ENCODE data around the gene DSCAM. TPM values are rescaled to one million over a fixed set of nuclear protein-coding genes. Genes with fewer than 3 reads are reported as not detected.

Gene DSCAM
- total and polyA plus RNA-seq, 2 experiments from 2014 or later, result 0.23 to 0.42 TPM

DNA sequence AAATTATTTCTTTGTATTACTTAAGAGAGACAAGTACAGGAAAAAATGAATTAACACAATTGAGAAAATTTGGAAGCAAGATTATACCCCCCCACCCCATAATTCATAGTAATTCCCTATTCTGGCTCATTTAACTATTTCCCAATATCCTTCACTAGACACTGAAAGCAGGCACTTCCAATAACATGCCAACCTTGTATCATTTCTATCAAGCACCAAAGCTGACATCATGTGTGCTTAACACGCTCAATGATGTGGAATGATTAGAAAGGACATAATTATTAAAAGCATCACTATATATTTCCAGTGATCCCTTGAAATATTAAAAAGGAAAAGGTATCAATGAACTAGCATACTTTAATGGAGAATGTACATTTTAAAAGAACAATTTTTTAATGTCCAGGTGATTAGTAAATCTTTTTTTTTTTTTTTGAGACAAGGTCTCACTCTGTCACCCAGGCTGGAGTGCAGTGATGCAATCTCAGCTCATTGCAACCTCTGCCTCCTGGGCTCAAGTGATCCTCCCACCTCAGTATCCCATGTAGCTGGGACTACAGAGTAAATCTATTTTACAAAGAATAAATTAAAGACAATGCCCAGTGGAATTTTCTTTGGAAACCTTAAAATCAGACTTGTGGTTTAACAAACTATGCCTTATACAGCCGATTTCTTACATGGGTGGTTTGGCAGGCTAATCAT lies 443.9 kb downstream of the DSCAM start:
- no peaks in the 10 kb centered on the region for H3K27me3 ChIP-seq
- no peaks in the 10 kb centered on the region for H3K4me1 ChIP-seq (ENCODE audit: low read depth)
- TF ChIP-seq, protein P1, sequence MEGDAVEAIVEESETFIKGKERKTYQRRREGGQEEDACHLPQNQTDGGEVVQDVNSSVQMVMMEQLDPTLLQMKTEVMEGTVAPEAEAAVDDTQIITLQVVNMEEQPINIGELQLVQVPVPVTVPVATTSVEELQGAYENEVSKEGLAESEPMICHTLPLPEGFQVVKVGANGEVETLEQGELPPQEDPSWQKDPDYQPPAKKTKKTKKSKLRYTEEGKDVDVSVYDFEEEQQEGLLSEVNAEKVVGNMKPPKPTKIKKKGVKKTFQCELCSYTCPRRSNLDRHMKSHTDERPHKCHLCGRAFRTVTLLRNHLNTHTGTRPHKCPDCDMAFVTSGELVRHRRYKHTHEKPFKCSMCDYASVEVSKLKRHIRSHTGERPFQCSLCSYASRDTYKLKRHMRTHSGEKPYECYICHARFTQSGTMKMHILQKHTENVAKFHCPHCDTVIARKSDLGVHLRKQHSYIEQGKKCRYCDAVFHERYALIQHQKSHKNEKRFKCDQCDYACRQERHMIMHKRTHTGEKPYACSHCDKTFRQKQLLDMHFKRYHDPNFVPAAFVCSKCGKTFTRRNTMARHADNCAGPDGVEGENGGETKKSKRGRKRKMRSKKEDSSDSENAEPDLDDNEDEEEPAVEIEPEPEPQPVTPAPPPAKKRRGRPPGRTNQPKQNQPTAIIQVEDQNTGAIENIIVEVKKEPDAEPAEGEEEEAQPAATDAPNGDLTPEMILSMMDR (IDR thresholded peaks at IDR 0.05; ENCODE audit: low read depth, low read length), result no peak
- no peaks in the 10 kb centered on the region for H3K9me3 ChIP-seq (ENCODE audit: low read depth)
- no peak for DNase-seq (ENCODE audit: low read depth in 1 of 2, low spot score in 1 of 2)
- H3K4me3 ChIP-seq, result no peak overlapping the region
- H3K27ac ChIP-seq, result no peak overlapping the region
- H3K36me3 ChIP-seq, result no peaks in the 10 kb centered on the region

DNA sequence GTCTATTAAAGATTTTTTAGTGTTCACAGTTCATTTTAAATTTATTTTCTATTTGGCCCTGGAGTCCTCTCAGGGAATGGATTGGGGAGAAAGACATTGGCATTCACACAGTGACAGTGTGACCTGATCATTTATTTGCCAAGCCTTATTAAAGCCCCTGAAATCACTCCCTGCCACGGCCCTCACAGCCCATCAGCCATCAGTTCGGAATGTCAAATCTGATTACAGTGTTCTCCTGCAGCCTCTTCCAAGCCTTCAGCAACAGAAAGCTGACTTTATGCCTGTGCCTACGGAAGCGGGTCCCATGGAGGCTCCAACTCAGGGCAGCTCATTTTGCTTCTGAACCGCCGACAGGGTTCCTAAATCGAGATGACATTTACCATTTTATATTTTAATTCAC lies 451.2 kb downstream of the DSCAM start:
- Histone ChIP-seq H3K36me3 (no peaks in the 10 kb centered on the region), H3K27me3 (no peaks in the 10 kb centered on the region), H3K4me3 (no peak overlapping the region), H3K4me1 (ENCODE audit: low read depth) (no peaks in the 10 kb centered on the region), H3K27ac (no peak overlapping the region), H3K9me3 (ENCODE audit: low read depth) (no peaks in the 10 kb centered on the region)
- no peak for DNase-seq (ENCODE audit: low read depth in 1 of 2, low spot score in 1 of 2)
- TF ChIP-seq, protein P1 (IDR thresholded peaks at IDR 0.05; ENCODE audit: low read depth, low read length), result no peak

DNA sequence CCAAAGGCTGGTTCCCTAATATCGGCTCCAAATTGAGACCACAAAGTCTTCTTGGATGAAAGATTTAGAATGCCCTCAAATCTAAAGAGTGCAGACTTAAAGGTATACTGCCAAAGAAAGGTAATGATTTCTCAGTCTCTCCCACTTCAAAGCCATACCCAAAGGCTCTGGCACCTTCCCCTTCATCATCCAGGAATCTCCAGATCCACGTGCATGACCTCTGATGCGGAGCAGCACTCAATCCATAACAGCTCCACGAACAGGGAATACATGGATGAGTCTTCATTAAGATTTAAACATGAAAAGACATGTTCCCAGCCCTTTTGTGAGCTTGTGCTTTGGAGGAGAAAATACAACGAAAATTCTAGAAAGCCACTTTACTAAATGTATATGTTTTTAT lies 453.9 kb downstream of the DSCAM start:
- DNase-seq (ENCODE audit: low read depth in 1 of 2, low spot score in 1 of 2), result no peak
- H3K36me3 ChIP-seq, result no peaks in the 10 kb centered on the region
- TF ChIP-seq, protein P1 (IDR thresholded peaks at IDR 0.05; ENCODE audit: low read depth, low read length), result no peak
- no peaks in the 10 kb centered on the region for H3K27me3 ChIP-seq
- no peaks in the 10 kb centered on the region for H3K4me1 ChIP-seq (ENCODE audit: low read depth)
- no peaks in the 10 kb centered on the region for H3K9me3 ChIP-seq (ENCODE audit: low read depth)
- no peak overlapping the region for H3K4me3 ChIP-seq
- H3K27ac ChIP-seq, result no peak overlapping the region

DNA sequence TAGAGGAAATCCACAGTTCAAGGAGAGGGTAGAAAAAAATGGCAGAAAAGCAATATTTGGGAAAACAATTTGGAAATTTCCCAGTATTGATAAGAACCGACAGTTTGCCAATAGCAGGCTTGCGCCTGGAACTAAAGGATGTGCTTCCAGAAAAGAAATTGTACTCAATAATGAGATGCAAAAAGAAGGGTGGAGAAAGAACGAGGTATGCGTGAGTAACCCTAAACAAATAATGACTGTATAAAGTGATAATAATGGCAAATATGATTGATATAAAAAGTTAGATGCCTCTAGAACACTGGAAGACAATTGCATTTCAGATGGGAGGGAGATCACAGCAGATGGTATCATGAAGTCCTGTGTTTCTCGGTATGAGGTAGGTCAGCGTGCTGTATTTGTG lies 458.9 kb downstream of the DSCAM start:
- no peaks in the 10 kb centered on the region for H3K36me3 ChIP-seq
- TF ChIP-seq, protein P1 (IDR thresholded peaks at IDR 0.05; ENCODE audit: low read depth, low read length), result no peak
- no peaks in the 10 kb centered on the region for H3K4me1 ChIP-seq (ENCODE audit: low read depth)
- DNase-seq (ENCODE audit: low read depth in 1 of 2, low spot score in 1 of 2), result no peak
- no peaks in the 10 kb centered on the region for H3K27me3 ChIP-seq
- H3K9me3 ChIP-seq (ENCODE audit: low read depth), result no peaks in the 10 kb centered on the region
- no peak overlapping the region for H3K4me3 ChIP-seq
- no peak overlapping the region for H3K27ac ChIP-seq

DNA sequence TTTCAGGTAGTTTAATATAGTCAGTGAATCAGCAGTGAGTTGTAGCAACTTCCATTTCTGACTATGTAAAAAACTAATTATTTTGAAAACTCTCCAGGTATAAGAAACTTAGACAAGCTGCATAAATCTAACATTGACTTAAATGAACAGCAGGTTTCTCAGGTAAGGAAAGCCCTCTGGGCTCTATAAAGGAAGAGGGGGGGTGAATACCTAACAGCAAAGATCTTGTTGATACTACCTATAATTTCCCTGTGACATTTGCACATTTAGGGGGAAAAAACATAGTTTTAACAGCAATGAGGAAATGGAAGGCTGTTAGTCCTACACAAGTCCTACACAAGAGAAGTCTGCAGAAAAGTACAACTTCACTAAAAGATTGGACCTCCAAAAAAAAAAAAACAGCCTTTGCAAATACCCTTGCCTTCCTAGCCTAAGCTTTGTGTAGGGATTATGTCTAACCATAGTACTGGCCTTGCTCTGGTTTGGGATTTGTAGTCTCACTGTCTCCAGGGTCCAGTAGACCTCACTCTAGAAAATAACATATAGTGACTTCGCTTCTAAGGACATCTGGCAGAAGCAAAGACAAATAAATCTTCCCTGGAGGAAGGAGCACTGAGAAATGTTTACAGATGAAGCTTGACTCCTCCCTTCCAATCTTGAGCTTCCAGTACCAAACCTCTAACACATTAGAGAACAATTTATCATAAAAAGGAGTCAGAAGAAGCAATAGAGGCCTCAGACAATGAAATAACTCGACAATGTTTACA lies 459.8 kb downstream of the DSCAM start:
- TF ChIP-seq, protein P1 (IDR thresholded peaks at IDR 0.05; ENCODE audit: low read depth, low read length), result no peak
- DNase-seq (ENCODE audit: low read depth in 1 of 2, low spot score in 1 of 2), result no peak
- Histone ChIP-seq H3K4me1 (ENCODE audit: low read depth) (no peaks in the 10 kb centered on the region), H3K9me3 (ENCODE audit: low read depth) (no peaks in the 10 kb centered on the region), H3K36me3 (no peaks in the 10 kb centered on the region), H3K27ac (no peak overlapping the region), H3K4me3 (no peak overlapping the region), H3K27me3 (no peaks in the 10 kb centered on the region)
